ENCODE data around the gene TNFAIP8L1.

DNA sequence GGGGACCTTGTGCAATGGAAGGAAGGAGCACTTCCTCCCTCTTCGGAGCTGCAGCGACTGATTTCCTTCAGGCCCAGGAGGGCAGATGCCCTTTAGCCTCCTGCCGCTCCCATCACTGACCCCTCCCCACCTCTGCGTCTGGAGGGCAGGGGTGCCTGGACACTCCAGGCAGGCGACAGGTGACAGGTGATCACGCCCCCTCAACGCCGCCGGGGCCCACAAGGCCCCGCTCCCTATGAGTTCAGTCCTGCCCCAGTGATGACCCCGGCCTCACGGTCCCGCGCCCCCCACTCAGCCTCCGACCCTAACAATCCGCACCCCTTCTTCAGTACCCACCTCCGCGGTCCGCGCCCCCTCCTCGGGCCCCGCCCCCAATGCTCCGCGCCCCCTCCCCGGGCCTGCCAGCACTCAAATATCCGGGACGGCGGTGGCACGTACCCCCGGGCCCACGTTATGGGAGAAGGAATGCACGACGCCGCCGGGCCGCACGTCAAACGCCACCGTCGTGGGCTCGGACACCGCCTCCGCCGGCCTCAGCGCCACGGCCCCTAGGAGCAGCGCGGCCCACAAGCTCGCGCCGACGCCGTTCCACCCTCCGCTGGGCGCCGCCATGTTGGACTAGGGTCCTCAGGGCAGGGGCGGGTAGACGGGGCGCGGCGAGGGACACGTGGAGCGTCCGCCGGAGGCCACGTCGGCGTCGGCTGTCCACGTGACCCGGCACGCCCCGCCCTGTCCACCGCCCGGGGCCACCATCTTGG lies 30.6 kb downstream of the TNFAIP8L1 start, which contains the start of gene MYDGF:
- TF ChIP-seq, protein P1, sequence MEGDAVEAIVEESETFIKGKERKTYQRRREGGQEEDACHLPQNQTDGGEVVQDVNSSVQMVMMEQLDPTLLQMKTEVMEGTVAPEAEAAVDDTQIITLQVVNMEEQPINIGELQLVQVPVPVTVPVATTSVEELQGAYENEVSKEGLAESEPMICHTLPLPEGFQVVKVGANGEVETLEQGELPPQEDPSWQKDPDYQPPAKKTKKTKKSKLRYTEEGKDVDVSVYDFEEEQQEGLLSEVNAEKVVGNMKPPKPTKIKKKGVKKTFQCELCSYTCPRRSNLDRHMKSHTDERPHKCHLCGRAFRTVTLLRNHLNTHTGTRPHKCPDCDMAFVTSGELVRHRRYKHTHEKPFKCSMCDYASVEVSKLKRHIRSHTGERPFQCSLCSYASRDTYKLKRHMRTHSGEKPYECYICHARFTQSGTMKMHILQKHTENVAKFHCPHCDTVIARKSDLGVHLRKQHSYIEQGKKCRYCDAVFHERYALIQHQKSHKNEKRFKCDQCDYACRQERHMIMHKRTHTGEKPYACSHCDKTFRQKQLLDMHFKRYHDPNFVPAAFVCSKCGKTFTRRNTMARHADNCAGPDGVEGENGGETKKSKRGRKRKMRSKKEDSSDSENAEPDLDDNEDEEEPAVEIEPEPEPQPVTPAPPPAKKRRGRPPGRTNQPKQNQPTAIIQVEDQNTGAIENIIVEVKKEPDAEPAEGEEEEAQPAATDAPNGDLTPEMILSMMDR (IDR thresholded peaks at IDR 0.05; ENCODE audit: insufficient read depth, low read length) = no peak
- TF ChIP-seq POLR2AphosphoS5 (IDR thresholded peaks at IDR 0.05; ENCODE audit: low read depth) (peak; percentile 68; the same call in 1 of the 2 replicates), GABPA (IDR thresholded peaks at IDR 0.05; ENCODE audit: low read depth) (no peak), SPI1 (IDR thresholded peaks at IDR 0.05; ENCODE audit: borderline replicate concordance, low read depth) (peak; percentile 96)
- TF ChIP-seq, protein P2, sequence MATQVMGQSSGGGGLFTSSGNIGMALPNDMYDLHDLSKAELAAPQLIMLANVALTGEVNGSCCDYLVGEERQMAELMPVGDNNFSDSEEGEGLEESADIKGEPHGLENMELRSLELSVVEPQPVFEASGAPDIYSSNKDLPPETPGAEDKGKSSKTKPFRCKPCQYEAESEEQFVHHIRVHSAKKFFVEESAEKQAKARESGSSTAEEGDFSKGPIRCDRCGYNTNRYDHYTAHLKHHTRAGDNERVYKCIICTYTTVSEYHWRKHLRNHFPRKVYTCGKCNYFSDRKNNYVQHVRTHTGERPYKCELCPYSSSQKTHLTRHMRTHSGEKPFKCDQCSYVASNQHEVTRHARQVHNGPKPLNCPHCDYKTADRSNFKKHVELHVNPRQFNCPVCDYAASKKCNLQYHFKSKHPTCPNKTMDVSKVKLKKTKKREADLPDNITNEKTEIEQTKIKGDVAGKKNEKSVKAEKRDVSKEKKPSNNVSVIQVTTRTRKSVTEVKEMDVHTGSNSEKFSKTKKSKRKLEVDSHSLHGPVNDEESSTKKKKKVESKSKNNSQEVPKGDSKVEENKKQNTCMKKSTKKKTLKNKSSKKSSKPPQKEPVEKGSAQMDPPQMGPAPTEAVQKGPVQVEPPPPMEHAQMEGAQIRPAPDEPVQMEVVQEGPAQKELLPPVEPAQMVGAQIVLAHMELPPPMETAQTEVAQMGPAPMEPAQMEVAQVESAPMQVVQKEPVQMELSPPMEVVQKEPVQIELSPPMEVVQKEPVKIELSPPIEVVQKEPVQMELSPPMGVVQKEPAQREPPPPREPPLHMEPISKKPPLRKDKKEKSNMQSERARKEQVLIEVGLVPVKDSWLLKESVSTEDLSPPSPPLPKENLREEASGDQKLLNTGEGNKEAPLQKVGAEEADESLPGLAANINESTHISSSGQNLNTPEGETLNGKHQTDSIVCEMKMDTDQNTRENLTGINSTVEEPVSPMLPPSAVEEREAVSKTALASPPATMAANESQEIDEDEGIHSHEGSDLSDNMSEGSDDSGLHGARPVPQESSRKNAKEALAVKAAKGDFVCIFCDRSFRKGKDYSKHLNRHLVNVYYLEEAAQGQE (IDR thresholded peaks at IDR 0.05; ENCODE audit: insufficient replicate concordance, low read depth) = peak; percentile 56
